NT2/D1 (cell line): ENCODE results near the gene ANKRD61.

Source experiments
- SUZ12 ChIP-seq: IDR thresholded peaks from 2 replicates; pipeline ENCODE4 v1.6.1; 2011; ENCODE audit not compliant: insufficient read length, insufficient read depth; ENCODE audit errors: extremely low read depth
- YY1 ChIP-seq: IDR thresholded peaks from 2 replicates; pipeline ENCODE4 v1.6.1; 2011; ENCODE audit not compliant: insufficient read length, insufficient read depth

- TF ChIP-seq SUZ12 = no peak
- no peak for TF ChIP-seq YY1
Observed at GRCh38 chr7:6026011-6026819, 5.0 kb upstream of the ANKRD61 start.
